ENCODE measurements around the gene ETS1. TPM values are rescaled to one million over a fixed set of nuclear protein-coding genes. Genes with fewer than 3 reads are reported as not detected.

Gene ETS1
- total RNA-seq, 1 experiment from 2014 or later, result 66.4 TPM

DNA sequence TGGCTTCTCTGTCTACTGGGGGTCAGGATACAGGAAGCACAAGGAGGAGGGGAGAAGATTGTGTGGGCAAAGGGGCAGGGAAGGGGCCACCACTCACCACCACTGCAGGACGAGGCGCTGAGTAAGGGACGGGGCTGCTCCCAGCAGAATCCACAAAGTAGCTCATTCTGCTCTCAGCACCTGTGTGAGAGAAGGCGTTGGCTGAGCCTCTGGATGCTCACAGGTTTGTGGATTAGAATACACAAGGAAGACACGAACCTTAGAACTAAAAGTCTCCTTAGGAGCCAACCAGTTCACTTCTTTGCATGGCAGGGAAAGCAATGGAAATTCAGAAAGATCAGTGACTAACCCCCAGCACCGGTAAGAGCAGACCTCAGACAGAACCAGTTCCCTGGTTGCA lies 14.4 kb downstream of the ETS1 start:
- Histone ChIP-seq H3K27me3 (ENCODE audit: control insufficient read depth, insufficient read depth, low read length) (peaks cover 4% of the 10 kb centered on the region), H3K36me3 (ENCODE audit: control insufficient read depth, insufficient read depth, low read length) (no peaks in the 10 kb centered on the region), H3K9me3 (ENCODE audit: control insufficient read depth, insufficient read depth, low read depth, low read length) (no peaks in the 10 kb centered on the region), H3K4me1 (ENCODE audit: control insufficient read depth, insufficient read depth, low read length) (no peaks in the 10 kb centered on the region), H3K4me3 (ENCODE audit: low read depth in 2 of 2, low read length in 2 of 2) (no peak overlapping the region), H3K27ac (ENCODE audit: low read length) (no peak overlapping the region)
- no peak for DNase-seq (ENCODE audit: low read depth, low spot score)
- in situ Hi-C loops (cut with HindIII; ENCODE audit: low pct_unique_long_range_greater_than_20kb, low sequenced_read_pairs) (no loop called here), intact Hi-C loops (cut with micrococcal nuclease; ENCODE audit: unreplicated experiment) (no loop called here)
- ATAC-seq, result 0 out of 2 replicates have a peak, but pooled peaks have one; percentile 43
- no TSS peak for BruUV-seq (replicated peaks)
- TF ChIP-seq SIN3A (IDR thresholded peaks at IDR 0.05; ENCODE audit: borderline replicate concordance, insufficient read depth, low read depth, low read length) (no peak), POLR2AphosphoS5 (IDR thresholded peaks at IDR 0.05; ENCODE audit: low read depth, low read length) (no peak), TCF7L2 (IDR thresholded peaks at IDR 0.05; ENCODE audit: low read depth, low read length) (no peak)
- TF ChIP-seq, protein P1, sequence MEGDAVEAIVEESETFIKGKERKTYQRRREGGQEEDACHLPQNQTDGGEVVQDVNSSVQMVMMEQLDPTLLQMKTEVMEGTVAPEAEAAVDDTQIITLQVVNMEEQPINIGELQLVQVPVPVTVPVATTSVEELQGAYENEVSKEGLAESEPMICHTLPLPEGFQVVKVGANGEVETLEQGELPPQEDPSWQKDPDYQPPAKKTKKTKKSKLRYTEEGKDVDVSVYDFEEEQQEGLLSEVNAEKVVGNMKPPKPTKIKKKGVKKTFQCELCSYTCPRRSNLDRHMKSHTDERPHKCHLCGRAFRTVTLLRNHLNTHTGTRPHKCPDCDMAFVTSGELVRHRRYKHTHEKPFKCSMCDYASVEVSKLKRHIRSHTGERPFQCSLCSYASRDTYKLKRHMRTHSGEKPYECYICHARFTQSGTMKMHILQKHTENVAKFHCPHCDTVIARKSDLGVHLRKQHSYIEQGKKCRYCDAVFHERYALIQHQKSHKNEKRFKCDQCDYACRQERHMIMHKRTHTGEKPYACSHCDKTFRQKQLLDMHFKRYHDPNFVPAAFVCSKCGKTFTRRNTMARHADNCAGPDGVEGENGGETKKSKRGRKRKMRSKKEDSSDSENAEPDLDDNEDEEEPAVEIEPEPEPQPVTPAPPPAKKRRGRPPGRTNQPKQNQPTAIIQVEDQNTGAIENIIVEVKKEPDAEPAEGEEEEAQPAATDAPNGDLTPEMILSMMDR (IDR thresholded peaks at IDR 0.05), result no peak
- TF ChIP-seq, protein P2, sequence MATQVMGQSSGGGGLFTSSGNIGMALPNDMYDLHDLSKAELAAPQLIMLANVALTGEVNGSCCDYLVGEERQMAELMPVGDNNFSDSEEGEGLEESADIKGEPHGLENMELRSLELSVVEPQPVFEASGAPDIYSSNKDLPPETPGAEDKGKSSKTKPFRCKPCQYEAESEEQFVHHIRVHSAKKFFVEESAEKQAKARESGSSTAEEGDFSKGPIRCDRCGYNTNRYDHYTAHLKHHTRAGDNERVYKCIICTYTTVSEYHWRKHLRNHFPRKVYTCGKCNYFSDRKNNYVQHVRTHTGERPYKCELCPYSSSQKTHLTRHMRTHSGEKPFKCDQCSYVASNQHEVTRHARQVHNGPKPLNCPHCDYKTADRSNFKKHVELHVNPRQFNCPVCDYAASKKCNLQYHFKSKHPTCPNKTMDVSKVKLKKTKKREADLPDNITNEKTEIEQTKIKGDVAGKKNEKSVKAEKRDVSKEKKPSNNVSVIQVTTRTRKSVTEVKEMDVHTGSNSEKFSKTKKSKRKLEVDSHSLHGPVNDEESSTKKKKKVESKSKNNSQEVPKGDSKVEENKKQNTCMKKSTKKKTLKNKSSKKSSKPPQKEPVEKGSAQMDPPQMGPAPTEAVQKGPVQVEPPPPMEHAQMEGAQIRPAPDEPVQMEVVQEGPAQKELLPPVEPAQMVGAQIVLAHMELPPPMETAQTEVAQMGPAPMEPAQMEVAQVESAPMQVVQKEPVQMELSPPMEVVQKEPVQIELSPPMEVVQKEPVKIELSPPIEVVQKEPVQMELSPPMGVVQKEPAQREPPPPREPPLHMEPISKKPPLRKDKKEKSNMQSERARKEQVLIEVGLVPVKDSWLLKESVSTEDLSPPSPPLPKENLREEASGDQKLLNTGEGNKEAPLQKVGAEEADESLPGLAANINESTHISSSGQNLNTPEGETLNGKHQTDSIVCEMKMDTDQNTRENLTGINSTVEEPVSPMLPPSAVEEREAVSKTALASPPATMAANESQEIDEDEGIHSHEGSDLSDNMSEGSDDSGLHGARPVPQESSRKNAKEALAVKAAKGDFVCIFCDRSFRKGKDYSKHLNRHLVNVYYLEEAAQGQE (IDR thresholded peaks at IDR 0.05; ENCODE audit: insufficient read depth in 1 of 2, low read depth in 2 of 2, low read length in 1 of 2), result no peak
- ChIA-PET CTCF (no interaction called here), POLR2A (no interaction called here)

DNA sequence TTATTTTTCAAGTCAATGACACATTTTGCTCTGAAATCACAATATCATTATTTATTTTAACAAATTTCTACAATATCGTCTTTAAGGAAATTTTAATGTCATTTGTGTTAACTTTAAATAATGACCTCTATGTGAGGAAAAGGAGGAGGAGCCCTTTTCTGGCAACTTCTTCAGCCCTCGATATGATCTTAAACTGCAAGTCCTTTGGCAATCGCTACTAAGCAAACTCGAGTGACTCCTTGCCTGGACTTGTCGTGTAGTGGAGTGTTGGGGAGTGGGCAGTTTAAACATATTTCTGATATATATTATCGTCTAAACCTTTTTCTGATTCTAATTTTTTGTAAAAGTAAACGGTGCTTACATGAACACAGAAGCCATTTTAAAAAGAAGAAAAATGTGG lies 16.7 kb downstream of the ETS1 start:
- Histone ChIP-seq H3K36me3 (ENCODE audit: control insufficient read depth, insufficient read depth, low read length) (no peaks in the 10 kb centered on the region), H3K9me3 (ENCODE audit: control insufficient read depth, insufficient read depth, low read depth, low read length) (no peaks in the 10 kb centered on the region), H3K27me3 (ENCODE audit: control insufficient read depth, insufficient read depth, low read length) (no peaks in the 10 kb centered on the region; the same call in none of the 2 replicates), H3K27ac (ENCODE audit: low read length) (no peak overlapping the region), H3K4me3 (ENCODE audit: low read depth in 2 of 2, low read length in 2 of 2) (no peak overlapping the region), H3K4me1 (ENCODE audit: control insufficient read depth, insufficient read depth, low read length) (no peaks in the 10 kb centered on the region)
- no peak for TF ChIP-seq TCF7L2 (IDR thresholded peaks at IDR 0.05; ENCODE audit: low read depth, low read length)
- no peak for TF ChIP-seq POLR2AphosphoS5 (IDR thresholded peaks at IDR 0.05; ENCODE audit: low read depth, low read length)
- TF ChIP-seq SIN3A (IDR thresholded peaks at IDR 0.05; ENCODE audit: borderline replicate concordance, insufficient read depth, low read depth, low read length), result no peak
- TF ChIP-seq, protein P1 (IDR thresholded peaks at IDR 0.05), result no peak
- TF ChIP-seq, protein P2 (IDR thresholded peaks at IDR 0.05; ENCODE audit: insufficient read depth in 1 of 2, low read depth in 2 of 2, low read length in 1 of 2), result no peak
- ChIA-PET CTCF (interaction anchor here (0.7 kb wide), 1 partner anchor 62 kb away, joined by 6 read pairs; no protein-coding TSS in a partner anchor), POLR2A (no interaction called here)
- DNase-seq (ENCODE audit: low read depth, low spot score), result no peak
- in situ Hi-C loops (cut with HindIII; ENCODE audit: low pct_unique_long_range_greater_than_20kb, low sequenced_read_pairs) (no loop called here), intact Hi-C loops (cut with micrococcal nuclease; ENCODE audit: unreplicated experiment) (no loop called here)
- ATAC-seq, result no peak
- no TSS peak for BruUV-seq (replicated peaks)
